Measurements from ENCODE around the gene EXD3. TPM values are rescaled to one million over a fixed set of nuclear protein-coding genes. Genes with fewer than 3 reads are reported as not detected.
"Not testable (repeated sequence)": the region's sequence is repeated elsewhere in the genome, so short reads cannot be mapped to it uniquely, and the experiment has no call there.

The EXD3 gene
- total and polyA plus RNA-seq, 8 donors: 8.1 to 57.3 (median 13.6) TPM

GRCh38 chr9:137381501-137382443 is 41.2 kb downstream of the EXD3 start:
- H3K4me3 ChIP-seq: no peak overlapping the region
- H3K9me3 ChIP-seq: no peaks in the 10 kb centered on the region
- no peak overlapping the region for H3K27ac ChIP-seq
- 95 to 96% methylated on average over 51 to 53 of the region's 53 CpGs for WGBS, 2 donors
- intact Hi-C loops (cut with DNase I): no loop called here
- FAIRE-seq (no peak), DNase-seq (peak in 3 of 6 donors; percentile 25 to 63 (median 44)), ATAC-seq (peak in 1 of 4 donors; percentile 19)
- no peaks in the 10 kb centered on the region for H3K27me3 ChIP-seq
- H3K36me3 ChIP-seq: no peaks in the 10 kb centered on the region
- H3K4me1 ChIP-seq: no peaks in the 10 kb centered on the region
- no peak for TF ChIP-seq CTCF (IDR thresholded peaks at IDR 0.05)

GRCh38 chr9:137380606-137381005 is 42.4 kb downstream of the EXD3 start:
- ATAC-seq (no peak), DNase-seq (peak in 3 of 6 donors; percentile 11 to 48 (median 24)), FAIRE-seq (no peak)
- H3K9me3 ChIP-seq: no peaks in the 10 kb centered on the region
- 81 to 87% methylated on average over 6 to 7 of the region's 7 CpGs for WGBS, 2 donors
- no peaks in the 10 kb centered on the region for H3K27me3 ChIP-seq
- intact Hi-C loops (cut with DNase I): no loop called here
- no peaks in the 10 kb centered on the region for H3K4me1 ChIP-seq
- no peak for TF ChIP-seq CTCF (IDR thresholded peaks at IDR 0.05)
- no peak overlapping the region for H3K27ac ChIP-seq
- H3K4me3 ChIP-seq: no peak overlapping the region
- H3K36me3 ChIP-seq: no peaks in the 10 kb centered on the region

GRCh38 chr9:137380171-137380570 is 42.8 kb downstream of the EXD3 start:
- WGBS, 2 donors: 67 to 80% methylated on average over 5 to 13 of the region's 16 CpGs
- intact Hi-C loops (cut with DNase I): no loop called here
- no peak overlapping the region for H3K27ac ChIP-seq

GRCh38 chr9:137379761-137380161 is 43.2 kb downstream of the EXD3 start:
- FAIRE-seq (no peak), DNase-seq (peak in 4 of 6 donors; percentile 10 to 55 (median 26)), ATAC-seq (no peak)
- Histone ChIP-seq H3K4me3 (no peak overlapping the region), H3K4me1 (no peaks in the 10 kb centered on the region), H3K9me3 (no peaks in the 10 kb centered on the region), H3K27me3 (no peaks in the 10 kb centered on the region), H3K36me3 (no peaks in the 10 kb centered on the region), H3K27ac (no peak overlapping the region)
- intact Hi-C loops (cut with DNase I): no loop called here
- WGBS, 2 donors: 86 to 92% methylated on average over 12 of the region's 12 CpGs
- TF ChIP-seq CTCF (IDR thresholded peaks at IDR 0.05): no peak

More at GRCh38 chr9:137380171-137380570, 42.8 kb downstream of the EXD3 start:
- Histone ChIP-seq H3K4me3 (no peak overlapping the region), H3K9me3 (no peaks in the 10 kb centered on the region), H3K27me3 (no peaks in the 10 kb centered on the region), H3K36me3 (no peaks in the 10 kb centered on the region), H3K4me1 (no peaks in the 10 kb centered on the region)
- FAIRE-seq: no peak
- DNase-seq: no peak
- TF ChIP-seq CTCF (IDR thresholded peaks at IDR 0.05): no peak
- no peak for ATAC-seq

- FAIRE-seq; H3K27ac ChIP-seq; H3K36me3 ChIP-seq; H3K4me1 ChIP-seq; H3K9me3 ChIP-seq; H3K4me3 ChIP-seq; intact Hi-C loops (cut with DNase I); ATAC-seq; H3K27me3 ChIP-seq: not testable (repeated sequence)
- DNase-seq: peak in 2 of 6 donors; percentile 41 to 61
- 81 to 89% methylated on average over 37 of the region's 37 CpGs for WGBS, 2 donors
Measured at GRCh38 chr9:137378688-137379410, 44.1 kb downstream of the EXD3 start.
